Measurements from ENCODE around the gene AKT1S1.

AKT1S1 gene

GRCh38 chr19:49866933-49867782 lies 10.0 kb downstream of the AKT1S1 start, which contains the start of gene PNKP:
PNKP (minus strand) TSS chr19:49867576; CDS start chr19:49867204, 372 bp downstream.
- DNase-seq (ENCODE audit: low spot score): peak; percentile 96

GRCh38 chr19:49864890-49865289 lies 12.3 kb downstream of the AKT1S1 start:
- DNase-seq (ENCODE audit: low spot score): no peak

- no peak for DNase-seq (ENCODE audit: low spot score)
Measured at GRCh38 chr19:49863935-49864320, 13.2 kb downstream of the AKT1S1 start.

GRCh38 chr19:49863254-49863934 lies 13.8 kb downstream of the AKT1S1 start:
- no peak for DNase-seq (ENCODE audit: low spot score)

GRCh38 chr19:49862391-49863253 lies 14.5 kb downstream of the AKT1S1 start:
- DNase-seq (ENCODE audit: low spot score): no peak

GRCh38 chr19:49861541-49862378 lies 15.4 kb downstream of the AKT1S1 start:
- DNase-seq (ENCODE audit: low spot score): no peak

GRCh38 chr19:49861107-49861506 lies 16.0 kb downstream of the AKT1S1 start:
- DNase-seq (ENCODE audit: low spot score): peak; percentile 70

- DNase-seq (ENCODE audit: low spot score): no peak
Measured at GRCh38 chr19:49860336-49861102, 16.6 kb downstream of the AKT1S1 start.

- DNase-seq (ENCODE audit: low spot score): no peak
Measured at GRCh38 chr19:49859682-49860335, 17.3 kb downstream of the AKT1S1 start.

- no peak for DNase-seq (ENCODE audit: low spot score)
Measured at GRCh38 chr19:49858088-49858985, 18.8 kb downstream of the AKT1S1 start.

GRCh38 chr19:49857838-49858087 lies 19.4 kb downstream of the AKT1S1 start:
- no peak for DNase-seq (ENCODE audit: low spot score)

GRCh38 chr19:49857061-49857837 lies 19.9 kb downstream of the AKT1S1 start:
- DNase-seq (ENCODE audit: low spot score): peak; percentile 61

- no peak for DNase-seq (ENCODE audit: low spot score)
Measured at GRCh38 chr19:49856574-49857021, 20.6 kb downstream of the AKT1S1 start.

- DNase-seq (ENCODE audit: low spot score): peak; percentile 56
Measured at GRCh38 chr19:49855676-49856573, 21.2 kb downstream of the AKT1S1 start.

- no peak for DNase-seq (ENCODE audit: low spot score)
Measured at GRCh38 chr19:49855277-49855675, 21.9 kb downstream of the AKT1S1 start.

- no peak for DNase-seq (ENCODE audit: low spot score)
Measured at GRCh38 chr19:49854378-49855263, 22.5 kb downstream of the AKT1S1 start.

Data from cerebellar cortex (tissue), 1 donor.